Endodermal cell (in vitro differentiated cells): ENCODE measurements around the gene LMCD1. TPM values are rescaled to one million over a fixed set of nuclear protein-coding genes. Genes with fewer than 3 reads are reported as not detected.

Experiments
- DNase-seq: peaks from one replicate; pipeline ENCODE4 v3.0.0-alpha.2; 2017
- H3K27ac ChIP-seq: 2 replicates; pipeline ENCODE4 v1.5.1; 2013; ENCODE audit warnings: mild to moderate bottlenecking, low read depth, low read length, moderate library complexity
- H3K27me3 ChIP-seq: 2 replicates; pipeline ENCODE4 v1.6.1; 2013; ENCODE audit warnings: mild to moderate bottlenecking, low read length, moderate library complexity; ENCODE audit not compliant: insufficient read depth, control insufficient read depth, poor library complexity, severe bottlenecking
- H3K36me3 ChIP-seq: 2 replicates; pipeline ENCODE4 v1.7.0; 2013; ENCODE audit warnings: mild to moderate bottlenecking, low read length, moderate library complexity; ENCODE audit not compliant: control insufficient read depth, insufficient read depth
- H3K4me1 ChIP-seq: one replicate; pipeline ENCODE4 v1.7.0; 2013; ENCODE audit warnings: low read length; ENCODE audit not compliant: control insufficient read depth, insufficient read depth
- H3K4me3 ChIP-seq: 2 replicates; pipeline ENCODE4 v1.5.1; 2013; ENCODE audit warnings: mild to moderate bottlenecking, low read length, moderate library complexity
- H3K9ac ChIP-seq: 2 replicates; pipeline ENCODE4 v1.6.1; 2013; ENCODE audit warnings: mild to moderate bottlenecking, low read length, moderate library complexity; ENCODE audit not compliant: poor library complexity, severe bottlenecking; ENCODE audit errors: extremely low read depth
- H3K9me3 ChIP-seq: 2 replicates; pipeline ENCODE4 v1.6.1; 2013; ENCODE audit warnings: mild to moderate bottlenecking, low read length, moderate library complexity; ENCODE audit not compliant: control insufficient read depth
- H3K27ac Mint-ChIP-seq: 2 replicates; pipeline ENCODE4 v1.8.0; 2020; ENCODE audit warnings: mixed read lengths
- H3K27me3 Mint-ChIP-seq: 2 replicates; pipeline ENCODE4 v1.8.0; 2021; ENCODE audit warnings: mild to moderate bottlenecking, mixed read lengths; ENCODE audit not compliant: insufficient read depth
- H3K36me3 Mint-ChIP-seq: 2 replicates; pipeline ENCODE4 v1.8.0; 2020; ENCODE audit warnings: low read depth, mixed read lengths
- H3K4me1 Mint-ChIP-seq: 2 replicates; pipeline ENCODE4 v1.8.0; 2020; ENCODE audit warnings: mixed read lengths
- H3K4me3 Mint-ChIP-seq: 2 replicates; pipeline ENCODE4 v1.8.0; 2020; ENCODE audit warnings: mild to moderate bottlenecking, moderate library complexity, mixed read lengths
- H3K9me3 Mint-ChIP-seq: 2 replicates; pipeline ENCODE4 v1.8.0; 2020; ENCODE audit warnings: mild to moderate bottlenecking, mixed read lengths
- CTCF ChIP-seq: fragments of 200-600 bp; sonication (generic); conservative IDR thresholded peaks from 2 replicates; pipeline ENCODE4 v1.5.0; 2021; ENCODE audit warnings: antibody characterized with exemption, mild to moderate bottlenecking
- WGBS, 2 experiments: methylation state at CpG; one replicate each; pipeline versions ENCODE4 v1.1.5 to v1.1.7; 2013; ENCODE audit warnings: missing lambda C conversion rate in 2 of 2, mixed read lengths in 1 of 2; ENCODE audit not compliant: insufficient coverage in 1 of 2, insufficient read length in 1 of 2; 5-methylcytosine and 5-hydroxymethylcytosine counted together
- total RNA-seq, 2 donors: library from RNA; stranded (reverse); fragmentation: NEBNext Ultra II Directional in 1 of 2; extraction: Animal tissue kit (Norgen Biotek cat#: 25700) in 1 of 2; gene quantifications; 2 replicates in 1 of 2; 3 replicates in 1 of 2; pipeline ENCODE4 v1.2.1, GENCODE V29; 2021

LMCD1 gene
- total RNA-seq, 2 donors from 2014 or later: 20.7 to 35.7 TPM

GRCh38 chr3:8460815-8461456 lies 40.7 kb upstream of the LMCD1 start:
- H3K4me1 ChIP-seq: peaks cover 8% of the 10 kb centered on the region
- H3K27me3 ChIP-seq: no peaks in the 10 kb centered on the region
- Mint-ChIP-seq H3K27ac (no peak overlapping the region), H3K9me3 (no peaks in the 10 kb centered on the region), H3K36me3 (no peaks in the 10 kb centered on the region), H3K27me3 (peaks cover 3% of the 10 kb centered on the region), H3K4me3 (no peak overlapping the region), H3K4me1 (peaks cover 13% of the 10 kb centered on the region)
- no peak overlapping the region for H3K4me3 ChIP-seq
- 82 to 95% methylated on average over 3 of the region's 3 CpGs for WGBS, 2 experiments
- no peak overlapping the region for H3K27ac ChIP-seq
- no peak for DNase-seq
- H3K9me3 ChIP-seq: no peaks in the 10 kb centered on the region
- no peaks in the 10 kb centered on the region for H3K36me3 ChIP-seq
- no peak for TF ChIP-seq CTCF
- H3K9ac ChIP-seq: no peak overlapping the region

GRCh38 chr3:8464668-8465067 lies 37.0 kb upstream of the LMCD1 start:
- Mint-ChIP-seq H3K4me3 (no peak overlapping the region), H3K4me1 (no peaks in the 10 kb centered on the region), H3K27ac (no peak overlapping the region), H3K27me3 (peaks cover 8% of the 10 kb centered on the region), H3K36me3 (no peaks in the 10 kb centered on the region), H3K9me3 (no peaks in the 10 kb centered on the region)
- WGBS, 2 experiments: 85 to 89% methylated on average over 1 of the region's 1 CpG
- H3K27me3 ChIP-seq: no peaks in the 10 kb centered on the region
- H3K27ac ChIP-seq: no peak overlapping the region
- no peaks in the 10 kb centered on the region for H3K36me3 ChIP-seq
- no peak for TF ChIP-seq CTCF
- no peak overlapping the region for H3K9ac ChIP-seq
- no peaks in the 10 kb centered on the region for H3K4me1 ChIP-seq
- no peak overlapping the region for H3K4me3 ChIP-seq
- no peak for DNase-seq
- no peaks in the 10 kb centered on the region for H3K9me3 ChIP-seq

- H3K9me3 Mint-ChIP-seq: no peaks in the 10 kb centered on the region
- Histone ChIP-seq H3K27ac (no peak overlapping the region), H3K27me3 (no peaks in the 10 kb centered on the region), H3K4me3 (no peak overlapping the region), H3K36me3 (peaks cover 5% of the 10 kb centered on the region), H3K4me1 (no peaks in the 10 kb centered on the region), H3K9me3 (no peaks in the 10 kb centered on the region), H3K9ac (no peak overlapping the region)
- 100% methylated on average over 1 of the region's 1 CpG; no CpG with 5 or more reads in 1 of the 2 experiments for WGBS, 2 experiments
- no peaks in the 10 kb centered on the region for H3K4me1 Mint-ChIP-seq
- no peak overlapping the region for H3K4me3 Mint-ChIP-seq
- DNase-seq: no peak
- no peak overlapping the region for H3K27ac Mint-ChIP-seq
- TF ChIP-seq CTCF: no peak
- H3K36me3 Mint-ChIP-seq: no peaks in the 10 kb centered on the region
- H3K27me3 Mint-ChIP-seq: peaks cover 8% of the 10 kb centered on the region
These were observed 35.1 kb upstream of the LMCD1 start for GRCh38 chr3:8466526-8466925.
